Measurements from ENCODE around the gene KCNQ1. TPM values are rescaled to one million over a fixed set of nuclear protein-coding genes. Genes with fewer than 3 reads are reported as not detected.

KCNQ1 gene
- total RNA-seq, 1 donor from 2014 or later, result 10.7 TPM

- no peak for DNase-seq (ENCODE audit: low spot score)
Observed at GRCh38 chr11:2643746-2644145, 198.9 kb downstream of the KCNQ1 start.

DNA sequence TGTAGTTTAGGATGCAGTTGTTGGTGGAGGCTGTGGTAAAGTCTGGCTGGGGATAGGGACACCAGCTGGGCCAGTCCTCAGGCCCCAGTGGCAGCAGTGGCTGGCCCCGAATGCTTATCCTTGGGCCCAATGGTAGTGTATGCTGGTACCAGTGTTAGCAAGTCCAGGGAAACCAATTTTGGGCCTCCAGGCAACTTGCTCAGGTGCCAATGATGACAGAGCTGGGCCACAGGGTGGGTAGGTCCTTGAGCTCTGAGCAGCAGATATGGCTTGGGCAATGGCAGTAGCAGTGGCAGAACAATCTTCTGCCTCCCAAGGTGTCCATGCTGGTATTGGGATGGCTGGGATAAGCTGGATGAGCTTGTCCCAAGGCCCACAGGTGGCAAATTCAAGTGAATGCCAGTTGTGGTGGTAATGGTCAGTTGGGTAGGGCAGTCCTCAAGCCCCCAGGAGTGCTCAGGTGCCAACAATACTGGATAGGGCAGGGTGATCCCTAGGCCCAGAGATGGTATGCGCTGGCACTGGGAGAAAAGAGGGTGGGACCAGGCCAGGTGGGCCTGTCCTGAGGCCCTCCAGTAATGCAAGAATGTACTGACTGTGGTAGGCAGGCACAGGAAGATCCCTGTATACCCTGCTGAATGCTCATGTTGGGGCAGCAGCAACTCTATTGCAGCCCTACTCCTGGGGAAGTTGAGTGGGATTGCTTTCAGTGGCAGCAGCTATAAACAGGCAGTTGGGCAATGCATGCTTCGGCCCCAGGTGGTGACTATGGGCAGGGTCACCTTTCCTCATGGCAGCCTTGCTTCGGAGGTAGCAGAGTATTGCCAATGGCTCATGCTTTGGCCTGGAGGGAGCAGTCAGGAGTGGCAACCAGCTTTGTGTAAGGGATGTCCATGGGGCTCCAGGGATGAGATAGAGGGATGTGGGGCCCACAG, 200.3 kb downstream of the KCNQ1 start:
- peak; percentile 74 for DNase-seq (ENCODE audit: low spot score)

DNA sequence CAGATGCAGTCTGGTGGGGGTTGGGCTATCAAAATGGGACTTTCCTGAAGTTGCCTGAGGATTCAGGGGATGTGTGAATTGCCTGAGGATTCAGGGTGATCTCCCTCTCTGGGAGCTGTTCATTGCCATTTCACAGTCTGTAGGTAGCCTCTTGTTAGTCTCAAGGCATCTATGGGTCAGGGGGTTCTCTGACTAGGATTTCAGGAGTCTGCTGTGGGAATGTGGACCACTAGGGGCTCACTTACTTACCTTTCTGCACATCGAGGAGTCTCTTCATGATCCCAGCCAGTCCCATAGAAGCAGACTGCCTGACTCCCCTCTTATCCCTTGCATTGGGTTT, 200.9 kb downstream of the KCNQ1 start:
- no peak for DNase-seq (ENCODE audit: low spot score)

- no peak for DNase-seq (ENCODE audit: low spot score)
Observed at GRCh38 chr11:2647167-2647566, 202.4 kb downstream of the KCNQ1 start.

DNA sequence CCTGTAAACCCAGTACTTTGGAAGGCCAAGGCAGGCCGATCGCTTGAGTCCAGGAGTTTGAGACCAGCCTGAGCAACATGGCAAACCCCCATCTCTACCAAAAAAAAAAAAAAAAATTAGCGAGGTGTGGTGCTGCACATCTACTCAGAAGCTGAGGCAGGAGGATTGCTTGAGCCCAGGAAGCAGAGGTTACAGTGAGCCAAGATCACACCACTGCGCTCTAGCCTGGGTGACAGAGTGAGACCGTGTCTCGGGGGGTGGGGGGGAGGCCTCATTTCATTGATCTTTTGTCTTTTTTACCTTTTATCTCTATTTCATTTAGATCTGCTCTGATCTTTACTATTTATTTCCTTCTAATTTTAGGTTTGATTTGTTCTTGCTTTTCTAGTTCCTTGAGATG, 203.1 kb downstream of the KCNQ1 start:
- no peak for DNase-seq (ENCODE audit: low spot score)

DNA sequence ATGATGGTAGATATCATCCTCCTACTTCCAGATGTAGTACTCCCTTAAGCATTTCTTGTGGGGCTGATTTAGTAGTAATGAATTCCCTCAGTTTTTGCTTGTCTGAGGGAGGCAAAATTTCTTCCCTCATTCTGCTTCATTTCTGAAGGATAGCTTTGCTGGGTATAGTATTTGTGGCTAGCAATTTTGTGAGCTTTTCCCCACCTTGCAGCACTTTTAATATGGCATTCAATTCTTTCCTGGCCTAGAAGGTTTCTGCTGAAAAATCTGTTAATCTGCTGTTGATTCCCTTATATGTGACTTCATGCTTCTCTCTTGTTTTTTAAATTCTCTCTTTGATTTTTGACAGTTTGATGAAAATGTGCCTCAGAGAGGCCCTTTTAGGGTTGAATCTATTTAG, 204.6 kb downstream of the KCNQ1 start:
- no peak for DNase-seq (ENCODE audit: low spot score)

GRCh38 chr11:2649848-2650247, 205.0 kb downstream of the KCNQ1 start:
- no peak for DNase-seq (ENCODE audit: low spot score)

DNA sequence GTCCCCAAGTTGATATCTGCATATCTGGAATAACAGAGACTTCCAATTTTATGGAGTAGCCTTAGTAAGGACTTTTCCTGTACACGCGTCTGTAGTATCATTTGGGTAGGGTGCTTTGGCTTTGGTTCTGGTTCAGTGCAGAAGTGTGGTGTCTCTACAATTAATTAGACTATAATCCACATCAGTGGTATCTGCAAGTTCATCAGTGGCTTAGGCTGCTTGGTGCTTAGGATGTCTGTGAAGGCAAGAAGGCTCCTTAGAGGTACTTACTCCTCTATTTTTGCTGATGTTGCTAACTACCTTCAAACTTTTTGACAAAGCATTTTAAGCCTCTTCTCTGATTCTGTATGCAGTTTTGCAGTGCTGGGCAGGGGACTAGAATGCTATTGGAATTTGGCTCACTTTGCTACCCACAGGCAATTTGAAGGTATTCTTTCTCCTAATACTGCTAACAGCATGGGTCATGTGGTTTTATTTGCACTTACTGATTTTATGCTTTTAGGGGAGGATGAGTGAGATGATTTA, 205.6 kb downstream of the KCNQ1 start:
- DNase-seq (ENCODE audit: low spot score), result no peak

DNA sequence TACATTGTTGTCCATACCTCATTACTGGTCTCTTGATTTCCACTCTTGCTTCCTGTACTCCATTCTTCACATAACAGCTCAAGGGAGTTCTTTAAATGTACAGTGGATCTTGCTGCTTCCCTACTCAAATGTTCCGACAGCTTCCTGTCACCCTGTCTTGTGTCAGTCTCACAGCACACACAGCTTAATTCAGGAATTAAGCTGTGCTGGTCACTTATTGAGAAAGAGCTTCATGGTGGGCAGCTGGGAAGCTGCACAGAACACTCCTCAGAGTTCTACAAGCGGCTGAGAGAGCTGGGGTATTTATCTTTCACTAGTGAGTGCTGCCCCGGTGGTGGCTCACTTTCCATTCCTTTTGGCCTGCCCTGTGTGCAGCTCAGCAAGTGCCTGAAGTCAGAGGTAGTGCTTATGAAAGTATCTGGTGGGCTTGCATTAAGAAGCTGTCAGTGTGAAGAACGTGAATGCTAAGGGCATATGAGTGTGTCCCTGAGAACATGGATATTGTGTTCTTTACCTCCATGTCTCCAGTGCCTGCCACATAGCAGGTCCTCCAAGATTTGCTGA, 206.3 kb downstream of the KCNQ1 start:
- no peak for DNase-seq (ENCODE audit: low spot score)

DNA sequence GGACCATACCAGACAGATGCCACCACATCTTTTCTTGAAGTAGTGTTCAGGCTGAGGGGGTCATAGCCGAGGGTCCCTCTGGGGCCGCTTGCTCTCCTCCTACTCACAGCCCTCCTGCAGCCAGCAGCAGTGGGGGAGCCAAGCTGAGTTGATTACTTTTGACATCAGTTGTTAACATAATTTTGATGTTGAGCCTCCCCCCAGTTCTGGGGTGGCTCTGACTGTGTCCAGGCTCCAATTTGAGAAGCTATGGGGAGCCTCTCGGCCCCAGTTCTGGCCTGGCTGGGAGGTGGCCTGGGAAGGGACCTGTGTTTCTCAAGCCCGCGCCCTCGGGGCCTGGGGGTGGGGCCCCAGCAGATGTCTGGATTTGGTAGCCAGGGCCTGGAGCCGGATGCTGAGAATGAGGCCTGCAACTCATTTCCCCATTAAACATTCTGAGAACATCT, 207.0 kb downstream of the KCNQ1 start:
- peak; percentile 69 for DNase-seq (ENCODE audit: low spot score)

GRCh38 chr11:2652333-2653197, 207.8 kb downstream of the KCNQ1 start:
- no peak for DNase-seq (ENCODE audit: low spot score)

DNA sequence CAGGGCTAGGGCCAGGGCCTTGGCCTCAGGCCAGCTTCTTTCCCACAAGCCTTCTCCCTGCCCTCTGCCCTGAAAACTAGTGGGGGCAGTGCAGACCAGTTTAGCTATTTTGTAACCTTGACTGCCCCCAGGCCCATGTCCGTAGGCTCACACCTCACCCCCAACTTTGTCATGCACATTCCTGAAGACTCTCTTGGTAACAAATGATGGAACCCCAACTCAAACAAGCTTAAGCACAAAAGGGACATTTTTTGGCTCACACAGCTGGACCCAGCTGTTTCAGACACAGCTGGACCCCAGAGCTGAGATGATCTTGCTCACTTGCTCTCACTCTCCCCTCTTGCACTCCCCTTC, 208.4 kb downstream of the KCNQ1 start:
- DNase-seq (ENCODE audit: low spot score), result peak; percentile 76

GRCh38 chr11:2653930-2654739, 209.3 kb downstream of the KCNQ1 start:
- peak; percentile 62 for DNase-seq (ENCODE audit: low spot score)

DNA sequence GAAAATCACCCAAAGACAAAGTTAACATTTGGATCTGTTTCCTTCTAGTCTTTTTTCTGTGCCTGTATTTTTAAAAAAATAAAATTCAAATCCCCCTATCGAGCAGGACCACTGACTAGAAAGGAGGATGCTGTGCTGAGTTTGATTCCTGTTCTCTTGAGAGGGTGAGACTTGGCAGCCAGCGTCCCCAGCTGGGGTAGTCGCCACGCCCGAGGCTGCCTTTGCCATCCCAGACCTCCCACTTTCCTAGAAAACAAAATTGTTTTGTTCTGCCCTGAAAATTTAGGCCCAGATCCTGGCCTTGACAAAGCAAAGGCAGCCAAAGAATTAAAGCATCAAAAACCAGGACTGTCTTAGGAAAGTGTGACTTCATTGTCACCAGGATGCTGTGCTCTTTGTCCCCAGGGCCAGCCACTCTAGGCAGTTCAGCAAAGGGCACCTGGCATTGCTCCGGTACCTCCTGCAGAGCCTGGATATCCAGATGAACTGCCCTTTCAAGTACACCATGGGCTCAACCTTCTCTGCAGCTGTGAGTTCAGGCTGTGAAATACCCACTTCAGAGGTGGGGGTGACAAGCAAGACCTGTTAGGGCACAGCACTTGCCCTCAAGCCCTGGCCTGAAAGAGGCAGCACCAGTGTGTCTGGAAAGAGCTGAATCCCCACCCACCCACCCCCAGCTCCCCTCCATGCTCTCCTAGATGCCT, 210.4 kb downstream of the KCNQ1 start:
- peak; percentile 49 for DNase-seq (ENCODE audit: low spot score)

- DNase-seq (ENCODE audit: low spot score), result peak; percentile 65
Observed at GRCh38 chr11:2655834-2656622, 211.2 kb downstream of the KCNQ1 start.

- DNase-seq (ENCODE audit: low spot score), result no peak
Observed at GRCh38 chr11:2656859-2657258, 212.1 kb downstream of the KCNQ1 start.

DNA sequence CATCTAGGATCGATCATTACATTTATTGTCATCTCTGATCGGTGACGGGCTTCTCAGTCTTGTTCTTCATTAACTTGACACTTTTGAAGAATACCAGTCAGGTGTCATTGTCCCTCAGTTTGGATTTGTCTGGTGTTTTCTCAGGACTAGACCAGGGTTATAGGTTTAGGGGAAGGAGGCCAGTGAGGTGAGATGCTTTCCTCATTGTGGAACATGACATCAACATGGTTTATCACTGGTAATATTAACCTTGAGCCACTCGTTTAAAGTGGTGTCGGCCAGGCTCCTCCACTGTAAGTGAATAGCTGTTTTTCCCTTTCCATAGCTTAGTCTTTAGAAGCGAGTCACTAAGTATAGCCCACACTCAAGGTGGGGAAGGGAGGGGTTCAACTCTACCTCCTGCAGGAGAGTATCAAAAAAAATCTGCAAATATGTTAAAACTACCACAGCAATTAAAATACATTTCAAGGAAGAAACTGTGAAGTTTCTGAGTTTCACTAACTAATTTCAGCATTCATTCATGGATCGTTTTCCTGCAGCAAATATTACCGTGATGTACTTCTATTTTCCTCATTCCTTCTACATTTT, 213.0 kb downstream of the KCNQ1 start:
- DNase-seq (ENCODE audit: low spot score), result no peak

DNA sequence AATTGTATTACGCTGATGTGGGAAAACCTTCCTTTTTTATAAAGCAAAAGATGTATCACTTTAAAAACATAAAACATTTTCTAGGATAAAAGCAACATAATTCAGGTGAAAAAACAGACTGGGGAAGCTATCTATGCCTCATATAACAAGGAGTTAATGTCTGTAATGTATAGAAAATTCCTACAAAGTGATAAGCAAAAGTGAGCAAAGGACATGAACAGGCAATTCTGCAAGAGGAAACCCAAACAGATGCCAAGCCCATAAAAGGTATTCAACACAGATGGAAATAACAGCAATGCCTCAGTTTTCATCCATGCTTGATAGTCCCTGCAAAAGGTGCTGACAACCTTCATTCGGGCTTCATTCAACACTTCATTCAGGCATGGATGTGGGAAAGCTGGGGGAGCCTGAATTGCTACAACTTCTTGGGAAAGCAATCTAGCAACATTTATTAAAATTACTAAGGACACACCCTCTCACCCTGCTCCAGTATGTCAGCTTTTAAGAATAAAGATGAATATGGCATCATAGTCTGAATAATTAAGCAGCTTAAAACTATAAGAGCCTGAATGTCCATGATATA, 215.6 kb downstream of the KCNQ1 start:
- no peak for DNase-seq (ENCODE audit: low spot score)
